Stimulated activated naive CD8-positive, alpha-beta T cell treated with anti-CD3 and anti-CD28 coated beads, Interleukin-15, Interleukin-2, amounts not matched to agents 100 U/mL and 50 U/mL, for 24 hours (primary cell): Measurements from ENCODE around the gene OR2W3.

Source experiments
- ATAC-seq: fragments of 150-1000 bp; cut with Tn5 transposase; one replicate; pipeline ENCODE4 v1.10.0; 2021
- DNase-seq: peaks from one replicate; pipeline ENCODE4 v3.0.0; 2021

OR2W3 gene

DNA sequence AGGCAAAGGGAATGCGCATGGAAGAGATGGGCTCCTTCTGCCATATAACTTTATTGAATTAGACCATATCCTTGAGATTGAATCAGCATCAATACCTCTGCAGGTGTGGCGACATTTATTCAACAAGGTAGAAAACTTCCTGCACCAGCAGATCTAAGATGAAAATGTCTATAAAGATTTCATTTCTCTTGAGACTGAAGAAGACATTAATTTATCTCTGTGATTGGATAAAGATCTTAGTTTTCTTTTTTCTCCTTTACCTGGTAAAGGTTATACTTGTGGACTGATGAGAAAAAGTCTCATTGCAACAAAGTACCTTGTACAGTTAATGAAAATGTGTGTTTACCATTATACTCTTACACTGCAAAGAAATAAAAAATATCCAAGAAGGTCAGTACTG lies 24.6 kb downstream of the OR2W3 start, which contains the start of gene OR2T8:
OR2T8 (plus strand) TSS at position 301 of the 400 bp plus-strand sequence. CDS start 766 bp downstream, outside the sequence.
- DNase-seq (no peak), ATAC-seq (no peak)

DNA sequence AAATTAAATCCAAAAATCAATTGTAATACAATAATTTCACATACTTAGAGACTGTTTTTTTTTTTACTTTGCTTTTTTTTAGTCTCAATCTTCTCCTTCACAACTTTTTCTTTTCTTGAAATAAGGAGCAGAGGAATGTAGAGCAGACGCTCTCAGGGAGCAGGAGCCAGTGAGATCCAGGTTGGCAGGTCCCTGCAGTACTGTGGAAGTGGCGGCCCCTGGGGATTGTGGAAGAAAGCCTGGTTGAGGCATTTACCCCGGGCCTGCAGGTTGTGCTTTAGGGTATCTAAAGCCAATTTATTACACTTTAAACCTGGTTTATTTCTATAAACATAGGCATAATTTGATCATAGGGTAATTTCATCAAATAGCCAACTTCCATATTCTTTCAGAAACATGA lies 28.6 kb downstream of the OR2W3 start:
- ATAC-seq = no peak
- no peak for DNase-seq

DNA sequence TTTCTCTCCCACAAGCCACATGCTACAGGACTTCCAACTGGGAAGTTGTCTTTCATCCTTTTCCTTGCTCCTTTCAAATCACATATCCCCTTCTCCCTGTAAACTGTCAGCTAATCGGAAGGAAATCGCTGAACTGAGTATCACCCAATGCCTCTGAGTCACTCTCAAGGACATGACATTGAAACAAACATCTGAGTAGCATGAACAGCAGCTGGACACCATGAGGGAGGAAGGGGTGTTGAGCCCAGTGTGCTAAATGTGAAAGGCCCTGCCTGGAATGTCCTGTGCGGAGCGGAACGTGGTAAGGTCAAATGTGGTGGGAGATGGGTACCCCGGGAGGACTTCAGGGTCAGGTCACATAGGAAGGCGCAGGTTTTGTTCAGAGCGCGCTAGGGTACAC lies 29.5 kb downstream of the OR2W3 start, which contains the start of gene OR2AJ1:
OR2AJ1 (plus strand) TSS at position 22 of the 400 bp plus-strand sequence. CDS start 8,880 bp downstream, outside the sequence.
- ATAC-seq (no peak), DNase-seq (no peak)

DNA sequence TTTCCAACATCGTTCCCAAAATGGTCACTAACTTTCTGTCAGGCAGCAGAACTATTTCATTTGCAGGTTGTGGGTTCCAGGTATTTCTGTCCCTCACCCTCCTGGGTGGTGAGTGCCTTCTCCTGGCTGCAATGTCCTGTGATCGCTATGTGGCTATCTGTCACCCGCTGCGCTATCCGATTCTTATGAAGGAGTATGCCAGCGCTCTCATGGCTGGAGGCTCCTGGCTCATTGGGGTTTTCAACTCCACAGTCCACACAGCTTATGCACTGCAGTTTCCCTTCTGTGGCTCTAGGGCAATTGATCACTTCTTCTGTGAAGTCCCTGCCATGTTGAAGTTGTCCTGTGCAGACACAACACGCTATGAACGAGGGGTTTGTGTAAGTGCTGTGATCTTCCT lies 38.6 kb downstream of the OR2W3 start:
- no peak for ATAC-seq

DNA sequence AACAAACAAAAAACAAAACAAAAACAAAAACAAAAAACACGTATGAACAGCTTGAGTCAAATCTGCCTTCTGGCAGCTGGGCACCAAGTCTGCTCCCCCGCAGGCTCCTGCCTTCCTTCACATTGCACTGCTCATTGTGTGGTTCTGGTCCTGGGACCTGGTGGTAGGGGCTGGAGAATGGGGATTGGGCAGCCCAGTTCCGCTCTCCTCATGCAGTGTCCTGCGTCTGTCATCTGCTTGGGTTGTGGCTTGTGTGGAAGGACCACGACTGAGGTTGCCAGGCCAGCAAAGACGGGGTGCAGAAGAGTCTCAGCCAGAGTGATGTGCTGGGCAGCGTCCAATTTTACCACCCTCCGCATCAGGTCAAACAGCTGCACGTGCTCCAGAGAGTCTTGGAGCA lies 40.4 kb downstream of the OR2W3 start:
- DNase-seq (no peak), ATAC-seq (no peak)

More for the DNA sequence above, 38.6 kb downstream of the OR2W3 start:
- DNase-seq = no peak

DNA sequence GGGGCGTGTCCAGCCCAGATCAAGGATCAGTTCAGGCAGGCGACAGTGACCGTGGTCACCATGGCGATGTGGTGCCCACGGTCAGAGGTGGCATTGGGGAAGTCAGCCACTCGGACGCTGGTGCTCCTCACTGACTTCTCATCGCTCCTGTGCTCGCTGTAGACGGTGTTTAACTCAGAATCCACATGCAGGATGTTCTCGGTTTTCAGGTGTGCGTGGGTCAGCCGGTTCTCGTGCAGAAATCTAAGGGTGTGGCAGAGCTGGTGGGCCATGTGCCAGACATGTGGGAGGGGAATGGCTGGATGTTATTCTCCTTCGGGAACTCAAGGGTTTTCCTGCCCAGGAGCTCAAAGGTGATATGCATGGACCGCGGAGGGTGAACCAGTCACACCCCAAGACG lies 41.0 kb downstream of the OR2W3 start:
- ATAC-seq = no peak

DNA sequence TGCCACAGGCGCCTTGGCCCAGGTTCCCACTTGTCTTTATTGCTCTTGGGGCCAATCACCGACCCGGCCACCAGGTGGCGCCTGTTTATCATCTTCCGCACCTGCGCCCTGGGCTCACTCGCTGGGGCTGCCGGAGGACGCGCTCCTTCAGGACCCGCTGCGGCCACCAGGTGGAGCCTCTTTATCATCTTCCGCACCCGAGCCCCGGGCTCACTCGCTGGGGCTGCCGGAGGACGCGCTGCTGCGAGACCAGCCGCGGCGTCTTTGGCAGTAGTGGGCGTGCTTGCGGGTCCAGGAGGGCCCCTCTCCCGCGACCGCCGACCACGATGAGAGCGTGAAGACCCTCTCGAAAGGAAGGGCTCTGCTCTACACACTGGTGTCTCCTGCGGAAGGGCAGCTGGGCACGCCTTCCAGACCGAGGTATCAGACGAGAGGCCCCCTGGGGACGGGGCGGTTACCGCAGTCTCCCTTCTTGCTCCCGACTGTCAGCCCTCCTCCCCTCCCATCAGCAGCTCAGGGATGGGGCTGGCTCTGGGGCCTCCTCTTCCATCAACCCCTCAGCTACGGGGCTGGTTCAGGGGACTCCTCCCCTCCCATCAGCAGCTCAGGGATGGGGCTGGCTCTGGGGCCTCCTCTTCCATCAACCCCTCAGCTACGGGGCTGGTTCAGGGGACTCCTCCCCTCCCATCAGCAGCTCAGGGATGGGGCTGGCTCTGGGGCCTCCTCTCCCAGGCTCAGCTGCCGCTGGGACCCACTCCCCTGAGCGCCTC lies 41.8 kb downstream of the OR2W3 start:
- ATAC-seq (peak; percentile 97), DNase-seq (peak; percentile 72)

More for the DNA sequence above, 41.0 kb downstream of the OR2W3 start:
- DNase-seq = no peak

DNA sequence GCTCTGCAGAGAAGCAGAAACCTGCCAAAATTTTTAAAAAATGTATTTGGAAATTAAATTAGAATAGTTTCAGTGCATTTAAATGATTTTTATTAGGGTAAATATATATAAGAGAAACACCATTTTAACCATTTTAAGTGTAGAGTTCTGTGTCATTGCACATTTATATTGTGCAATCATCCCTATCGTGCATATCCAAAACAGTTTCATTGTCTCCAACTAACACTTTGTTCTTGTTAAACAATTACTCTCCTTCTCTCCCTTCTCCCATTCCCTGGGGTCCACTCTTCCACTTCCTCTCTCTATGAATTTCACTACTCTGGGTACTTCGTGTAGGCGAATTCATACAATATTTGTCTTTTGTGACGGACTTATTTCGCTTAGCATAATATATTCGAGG lies 47.2 kb downstream of the OR2W3 start:
- ATAC-seq (no peak), DNase-seq (no peak)
